ENCODE results near the gene TBC1D8.

DNA sequence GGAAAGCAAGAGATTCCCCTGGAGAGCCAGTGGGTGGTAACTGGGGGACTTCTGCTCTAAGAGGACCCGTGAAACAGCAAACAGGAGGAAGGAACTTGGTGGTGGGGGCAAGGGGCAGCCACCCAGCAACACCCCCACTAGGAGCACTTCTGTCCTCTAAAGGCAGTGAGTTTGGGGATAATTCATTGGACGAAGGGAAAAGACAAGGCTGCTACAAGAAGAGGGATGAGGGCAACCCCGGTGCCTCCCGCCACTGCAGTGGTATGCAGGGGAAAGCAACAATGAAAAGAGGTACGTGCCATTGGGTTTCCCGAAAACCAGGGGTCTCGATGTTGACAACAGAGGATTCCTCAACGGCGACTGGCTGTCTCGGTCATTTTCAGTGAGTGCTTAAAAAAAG, 140.0 kb downstream of the TBC1D8 start:
- TF ChIP-seq, protein P1, sequence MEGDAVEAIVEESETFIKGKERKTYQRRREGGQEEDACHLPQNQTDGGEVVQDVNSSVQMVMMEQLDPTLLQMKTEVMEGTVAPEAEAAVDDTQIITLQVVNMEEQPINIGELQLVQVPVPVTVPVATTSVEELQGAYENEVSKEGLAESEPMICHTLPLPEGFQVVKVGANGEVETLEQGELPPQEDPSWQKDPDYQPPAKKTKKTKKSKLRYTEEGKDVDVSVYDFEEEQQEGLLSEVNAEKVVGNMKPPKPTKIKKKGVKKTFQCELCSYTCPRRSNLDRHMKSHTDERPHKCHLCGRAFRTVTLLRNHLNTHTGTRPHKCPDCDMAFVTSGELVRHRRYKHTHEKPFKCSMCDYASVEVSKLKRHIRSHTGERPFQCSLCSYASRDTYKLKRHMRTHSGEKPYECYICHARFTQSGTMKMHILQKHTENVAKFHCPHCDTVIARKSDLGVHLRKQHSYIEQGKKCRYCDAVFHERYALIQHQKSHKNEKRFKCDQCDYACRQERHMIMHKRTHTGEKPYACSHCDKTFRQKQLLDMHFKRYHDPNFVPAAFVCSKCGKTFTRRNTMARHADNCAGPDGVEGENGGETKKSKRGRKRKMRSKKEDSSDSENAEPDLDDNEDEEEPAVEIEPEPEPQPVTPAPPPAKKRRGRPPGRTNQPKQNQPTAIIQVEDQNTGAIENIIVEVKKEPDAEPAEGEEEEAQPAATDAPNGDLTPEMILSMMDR (conservative IDR thresholded peaks at IDR 0.05; ENCODE audit: low read depth in 2 of 2): no peak
- TF ChIP-seq EZH2 (IDR thresholded peaks at IDR 0.05; ENCODE audit: low read depth, unreplicated experiment) (no peak), EZH2phosphoT487 (IDR thresholded peaks at IDR 0.05; ENCODE audit: unreplicated experiment) (no peak), POLR2AphosphoS5 (IDR thresholded peaks at IDR 0.05; ENCODE audit: low read depth) (no peak), NANOG (IDR thresholded peaks at IDR 0.05; ENCODE audit: borderline replicate concordance) (no peak), JUNB (IDR thresholded peaks at IDR 0.05; ENCODE audit: unreplicated experiment) (no peak), REST (IDR thresholded peaks at IDR 0.05; ENCODE audit: unreplicated experiment) (no peak), ZNF462 (CRISPR knock-in tag; IDR thresholded peaks at IDR 0.05) (no peak), CREB1 (CRISPR knock-in tag; IDR thresholded peaks at IDR 0.05; ENCODE audit: low read depth) (no peak), ZNF331 (CRISPR knock-in tag; IDR thresholded peaks at IDR 0.05; ENCODE audit: low read depth) (no peak)

Measured in GM23338 (cell line).